CD4-positive, CD25-positive, alpha-beta regulatory T cell (primary cell): ENCODE measurements around the gene KIF3A. TPM values are rescaled to one million over a fixed set of nuclear protein-coding genes. Genes with fewer than 3 reads are reported as not detected.

Experiments
- ATAC-seq, 2 donors: fragments of 150-1000 bp; cut with Tn5 transposase; one replicate each; pipeline ENCODE4 v1.10.0; 2021; ENCODE audit warnings: low read depth in 2 of 2, moderate number of reproducible peaks in 2 of 2, moderate library complexity in 1 of 2
- DNase-seq, 3 donors: peaks; one replicate each; pipeline versions ENCODE4 v3.0.0 to v3.0.0-alpha.2; 2012 to 2022; ENCODE audit warnings: mixed read lengths in 1 of 3
- H3K27ac ChIP-seq: one replicate; pipeline ENCODE4 v1.7.0; 2013; ENCODE audit warnings: mild to moderate bottlenecking, low read length; ENCODE audit not compliant: insufficient read depth, poor library complexity, severe bottlenecking
- H3K27me3 ChIP-seq: one replicate; pipeline ENCODE4 v1.7.0; 2013; ENCODE audit warnings: low read length; ENCODE audit not compliant: control insufficient read depth, insufficient read depth
- H3K36me3 ChIP-seq: one replicate; pipeline ENCODE4 v1.7.0; 2013; ENCODE audit warnings: mild to moderate bottlenecking, low read length, moderate library complexity; ENCODE audit not compliant: control insufficient read depth, insufficient read depth
- H3K4me1 ChIP-seq: 2 replicates; pipeline ENCODE4 v1.7.0; 2013; ENCODE audit warnings: mild to moderate bottlenecking, low read length; ENCODE audit not compliant: insufficient read depth, control insufficient read depth, poor library complexity, severe bottlenecking
- H3K4me3 ChIP-seq: one replicate; pipeline ENCODE4 v1.7.0; 2013; ENCODE audit warnings: low read depth, mild to moderate bottlenecking, low read length, moderate library complexity
- H3K9me3 ChIP-seq, 2 experiments: 1 replicate in 1 of 2; 2 replicates in 1 of 2; pipeline ENCODE4 v1.7.0; 2013; ENCODE audit warnings: low read length in 2 of 2, mild to moderate bottlenecking in 1 of 2, moderate library complexity in 1 of 2; ENCODE audit not compliant: control insufficient read depth in 2 of 2
- H3K27ac Mint-ChIP-seq, 3 donors: one replicate each; pipeline ENCODE4 v1.8.0; 2020 to 2022; ENCODE audit warnings: mild to moderate bottlenecking in 3 of 3, mixed read lengths in 3 of 3, moderate library complexity in 2 of 3
- H3K27me3 Mint-ChIP-seq: one replicate; pipeline ENCODE4 v1.8.0; 2022; ENCODE audit warnings: mild to moderate bottlenecking, mixed read lengths
- H3K36me3 Mint-ChIP-seq: one replicate; pipeline ENCODE4 v1.8.0; 2020; ENCODE audit warnings: mixed read lengths
- H3K4me1 Mint-ChIP-seq, 4 donors: one replicate each; pipeline ENCODE4 v1.8.0; 2020 to 2022; ENCODE audit warnings: mixed read lengths in 4 of 4, mild to moderate bottlenecking in 1 of 4
- H3K4me3 Mint-ChIP-seq, 4 donors: one replicate each; pipeline ENCODE4 v1.8.0; 2020 to 2022; ENCODE audit warnings: mild to moderate bottlenecking in 4 of 4, mixed read lengths in 4 of 4, moderate library complexity in 3 of 4
- H3K9me3 Mint-ChIP-seq, 7 donors: one replicate each; pipeline ENCODE4 v1.8.0; 2020 to 2022; ENCODE audit warnings: mixed read lengths in 7 of 7, mild to moderate bottlenecking in 3 of 7, moderate library complexity in 2 of 7
- polyA plus RNA-seq, 4 donors: library from polyadenylated mRNA; unstranded; fragments of 300-500 nt; fragmentation: Illumina TruSeq; gene quantifications; one replicate each; pipeline ENCODE4 v1.2.3, GENCODE V29; 2021
- total RNA-seq: library from RNA; stranded (reverse); gene quantifications from one replicate; pipeline ENCODE4 v1.2.3, GENCODE V29; 2022

KIF3A gene
- total and polyA plus RNA-seq, 5 donors from 2014 or later = 9.9 to 13.2 (median 12.5) TPM

GRCh38 chr5:132779961-132780360 is 42.6 kb upstream of the KIF3A start:
- Histone ChIP-seq H3K4me1 (peaks cover 18% of the 10 kb centered on the region), H3K27ac (no peak overlapping the region), H3K36me3 (no peaks in the 10 kb centered on the region), H3K27me3 (peaks cover 31% of the 10 kb centered on the region), H3K9me3 (no peaks in the 10 kb centered on the region), H3K4me3 (no peak overlapping the region)
- DNase-seq (no peak), ATAC-seq (no peak)
- H3K27me3 Mint-ChIP-seq = peaks cover 61% of the 10 kb centered on the region
- peaks cover 0 to 5% (median 0%) of the 10 kb centered on the region in 7 donors for H3K9me3 Mint-ChIP-seq
- peak overlapping the region in 1 of 4 donors; percentile 35 for H3K4me3 Mint-ChIP-seq
- no peak overlapping the region for H3K27ac Mint-ChIP-seq
- peaks cover 12 to 29% (median 17%) of the 10 kb centered on the region in 4 donors for H3K4me1 Mint-ChIP-seq
- no peaks in the 10 kb centered on the region for H3K36me3 Mint-ChIP-seq

DNA sequence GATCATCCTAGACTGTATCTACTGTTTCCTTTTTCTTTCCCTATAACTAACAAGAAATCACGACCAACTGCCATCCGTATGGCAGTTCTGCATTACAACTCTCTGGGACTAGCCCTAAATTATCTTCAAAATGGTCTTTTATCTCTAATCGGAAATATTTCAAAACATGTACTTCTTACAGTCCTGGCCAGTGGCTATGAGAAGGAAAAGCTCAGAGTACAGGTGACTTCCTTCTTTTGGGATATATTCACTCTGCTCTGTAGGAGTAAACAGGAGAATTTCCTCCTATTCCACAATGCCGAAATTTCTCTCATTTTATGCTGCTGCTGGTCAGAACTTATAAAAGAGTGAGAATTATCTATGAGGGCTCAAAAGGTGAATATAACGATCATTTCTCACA is 41.5 kb upstream of the KIF3A start:
- Histone ChIP-seq H3K36me3 (no peaks in the 10 kb centered on the region), H3K27ac (no peak overlapping the region), H3K4me3 (no peak overlapping the region), H3K9me3 (no peaks in the 10 kb centered on the region), H3K4me1 (peaks cover 18% of the 10 kb centered on the region), H3K27me3 (peaks cover 28% of the 10 kb centered on the region)
- peak overlapping the region in 2 of 4 donors; percentile 35 to 97 for H3K4me3 Mint-ChIP-seq
- no peak for DNase-seq
- H3K9me3 Mint-ChIP-seq = peaks cover 0 to 5% (median 0%) of the 10 kb centered on the region in 7 donors
- H3K36me3 Mint-ChIP-seq = no peaks in the 10 kb centered on the region
- ATAC-seq = no peak
- H3K4me1 Mint-ChIP-seq = peaks cover 12 to 29% (median 18%) of the 10 kb centered on the region in 4 donors
- H3K27ac Mint-ChIP-seq = peak overlapping the region in 1 of 3 donors; percentile 23
- H3K27me3 Mint-ChIP-seq = peaks cover 55% of the 10 kb centered on the region

GRCh38 chr5:132778129-132778528 is 40.8 kb upstream of the KIF3A start:
- DNase-seq (no peak), ATAC-seq (no peak)
- H3K36me3 ChIP-seq = no peaks in the 10 kb centered on the region
- no peaks in the 10 kb centered on the region for H3K36me3 Mint-ChIP-seq
- H3K4me3 ChIP-seq = peak overlapping the region; percentile 56
- H3K4me1 ChIP-seq = peaks cover 18% of the 10 kb centered on the region
- H3K9me3 Mint-ChIP-seq = peaks cover 0 to 5% (median 0%) of the 10 kb centered on the region in 7 donors
- peaks cover 25% of the 10 kb centered on the region for H3K27me3 ChIP-seq
- H3K27me3 Mint-ChIP-seq = peaks cover 55% of the 10 kb centered on the region
- H3K4me3 Mint-ChIP-seq = peak overlapping the region; percentile 35 to 97 (median 78)
- no peak overlapping the region for H3K27ac ChIP-seq
- peaks cover 12 to 29% (median 18%) of the 10 kb centered on the region in 4 donors for H3K4me1 Mint-ChIP-seq
- no peaks in the 10 kb centered on the region for H3K9me3 ChIP-seq
- peak overlapping the region in 2 of 3 donors; percentile 5 to 42 for H3K27ac Mint-ChIP-seq

GRCh38 chr5:132777209-132778069 is 40.1 kb upstream of the KIF3A start, which contains the start of gene SEPTIN8:
TSS of gene SEPTIN8 (minus strand) at chr5:132777239. CDS start at chr5:132777137, 102 bp downstream.
- Mint-ChIP-seq H3K4me1 (peaks cover 12 to 29% (median 19%) of the 10 kb centered on the region in 4 donors), H3K36me3 (no peaks in the 10 kb centered on the region), H3K27me3 (peaks cover 49% of the 10 kb centered on the region), H3K27ac (peak within 1 kb of the TSS in 2 of 3 donors; percentile 5 to 42), H3K4me3 (peak within 1 kb of the TSS; percentile 81 to 97 (median 82)), H3K9me3 (peaks cover 0 to 5% (median 0%) of the 10 kb centered on the region in 7 donors)
- Histone ChIP-seq H3K9me3 (no peaks in the 10 kb centered on the region), H3K4me1 (peaks cover 18% of the 10 kb centered on the region), H3K36me3 (no peaks in the 10 kb centered on the region), H3K27me3 (peaks cover 24% of the 10 kb centered on the region), H3K27ac (no peak within 1 kb of the TSS), H3K4me3 (peak within 1 kb of the TSS; percentile 56)
- ATAC-seq (peak; percentile 9 to 53), DNase-seq (peak; percentile 16 to 28 (median 24))

DNA sequence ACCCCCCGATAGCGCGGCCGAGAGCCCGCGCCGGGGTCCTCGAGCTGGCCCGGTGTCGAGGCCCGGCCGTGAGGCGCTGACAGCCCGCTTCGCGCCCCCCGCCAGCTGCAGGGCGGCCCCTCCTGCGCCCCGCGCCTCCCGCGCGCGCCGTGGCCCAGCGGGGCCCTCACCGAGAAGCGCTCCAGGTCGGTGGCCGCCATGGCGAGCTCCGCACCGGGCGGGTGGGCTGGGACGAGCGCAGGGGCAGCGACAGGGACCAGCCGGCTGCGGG is 39.5 kb upstream of the KIF3A start:
- Mint-ChIP-seq H3K9me3 (peaks cover 0 to 5% (median 0%) of the 10 kb centered on the region in 7 donors), H3K36me3 (no peaks in the 10 kb centered on the region), H3K4me3 (no peak overlapping the region), H3K27me3 (peaks cover 43% of the 10 kb centered on the region), H3K27ac (no peak overlapping the region), H3K4me1 (peaks cover 12 to 29% (median 19%) of the 10 kb centered on the region in 4 donors)
- Histone ChIP-seq H3K27me3 (peaks cover 21% of the 10 kb centered on the region), H3K4me1 (peaks cover 18% of the 10 kb centered on the region), H3K36me3 (no peaks in the 10 kb centered on the region), H3K9me3 (no peaks in the 10 kb centered on the region), H3K4me3 (no peak overlapping the region), H3K27ac (no peak overlapping the region)
- ATAC-seq = peak in 1 of 2 donors; percentile 28
- DNase-seq = no peak

- H3K9me3 Mint-ChIP-seq = peaks cover 0 to 5% (median 0%) of the 10 kb centered on the region in 7 donors
Observed at GRCh38 chr5:132776131-132776937, 39.0 kb upstream of the KIF3A start.

DNA sequence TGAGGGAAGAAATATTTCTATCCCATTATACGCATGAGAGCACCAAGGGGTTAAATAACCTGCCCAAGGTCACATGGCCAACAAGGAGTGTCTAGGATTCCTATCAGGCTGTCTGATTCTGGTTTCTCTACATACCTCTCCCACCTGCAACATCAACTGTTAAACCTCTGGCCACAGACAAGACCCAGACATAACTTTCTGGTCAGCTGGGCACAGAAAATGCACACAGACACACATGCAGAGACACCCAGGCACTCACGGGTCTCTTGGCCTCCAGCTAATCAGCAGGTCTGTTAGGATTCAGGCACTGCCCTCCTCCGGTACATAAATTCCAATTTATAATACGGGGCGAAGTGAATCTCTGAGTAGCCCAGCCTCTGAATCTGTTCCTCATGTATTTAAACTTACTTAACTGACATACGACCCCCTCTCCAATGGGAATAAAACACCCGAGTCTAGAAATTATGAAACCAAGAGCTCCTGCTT is 38.2 kb upstream of the KIF3A start:
- Mint-ChIP-seq H3K27ac (no peak overlapping the region), H3K9me3 (peaks cover 0 to 4% (median 0%) of the 10 kb centered on the region in 7 donors), H3K4me3 (peak overlapping the region; percentile 74 to 83 (median 81)), H3K36me3 (no peaks in the 10 kb centered on the region), H3K27me3 (peaks cover 29% of the 10 kb centered on the region), H3K4me1 (peaks cover 7 to 21% (median 14%) of the 10 kb centered on the region in 4 donors)
- Histone ChIP-seq H3K27ac (no peak overlapping the region), H3K36me3 (no peaks in the 10 kb centered on the region), H3K4me3 (no peak overlapping the region), H3K9me3 (no peaks in the 10 kb centered on the region), H3K4me1 (peaks cover 18% of the 10 kb centered on the region), H3K27me3 (peaks cover 17% of the 10 kb centered on the region)
- no peak for DNase-seq
- ATAC-seq = no peak

More at GRCh38 chr5:132776131-132776937, 39.0 kb upstream of the KIF3A start:
- no peak for ATAC-seq
- peaks cover 20% of the 10 kb centered on the region for H3K27me3 ChIP-seq
- no peak overlapping the region for H3K4me3 ChIP-seq
- no peak overlapping the region for H3K27ac Mint-ChIP-seq
- H3K36me3 Mint-ChIP-seq = no peaks in the 10 kb centered on the region
- H3K4me1 Mint-ChIP-seq = peaks cover 12 to 24% (median 18%) of the 10 kb centered on the region in 4 donors
- no peak overlapping the region for H3K27ac ChIP-seq
- peak overlapping the region; percentile 74 to 83 (median 81) for H3K4me3 Mint-ChIP-seq
- no peaks in the 10 kb centered on the region for H3K36me3 ChIP-seq
- H3K4me1 ChIP-seq = peaks cover 18% of the 10 kb centered on the region
- H3K27me3 Mint-ChIP-seq = peaks cover 38% of the 10 kb centered on the region
- DNase-seq = no peak
- H3K9me3 ChIP-seq = no peaks in the 10 kb centered on the region
